ENCODE results near the gene DNM1L.

Gene DNM1L

DNA sequence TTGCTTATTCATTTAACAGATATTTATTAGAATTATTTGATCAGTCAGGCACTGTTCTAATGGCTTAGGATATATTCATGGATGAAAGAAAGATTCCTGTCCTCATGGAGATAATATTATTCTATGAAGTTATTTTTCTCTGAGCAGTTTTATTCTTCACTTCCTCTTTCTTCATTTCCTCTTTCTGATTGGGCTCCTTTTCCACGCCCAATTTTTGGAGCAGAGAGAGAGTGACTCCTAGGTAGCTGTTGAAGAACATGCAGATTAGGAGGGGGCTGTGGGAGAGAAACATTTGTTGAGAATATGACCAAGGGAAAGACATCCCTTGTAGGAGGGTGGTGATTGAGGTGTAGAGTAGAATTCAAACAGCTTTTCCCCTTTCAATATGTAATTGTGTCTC is 82.6 kb downstream of the DNM1L start:
- no peak for DNase-seq

DNA sequence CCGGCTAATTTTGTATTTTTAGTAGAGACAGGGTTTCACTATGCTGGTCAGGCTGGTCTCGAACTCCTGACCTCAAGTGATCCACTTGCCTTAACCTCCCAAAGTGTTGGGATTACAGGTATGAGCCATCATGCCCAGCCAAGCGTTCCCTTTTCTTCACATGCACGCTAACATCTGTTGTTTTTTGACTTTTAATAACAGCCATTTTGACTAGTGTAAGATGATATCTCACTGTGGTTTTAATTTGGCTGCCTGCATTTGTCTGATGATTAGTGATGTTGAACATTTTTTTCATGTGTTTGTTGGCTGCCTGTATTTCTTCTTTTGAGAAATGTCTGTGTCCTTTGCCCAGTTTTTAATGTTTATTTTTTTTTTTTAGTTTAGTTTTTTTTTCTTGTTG is 86.8 kb downstream of the DNM1L start:
- DNase-seq = peak; percentile 76

DNA sequence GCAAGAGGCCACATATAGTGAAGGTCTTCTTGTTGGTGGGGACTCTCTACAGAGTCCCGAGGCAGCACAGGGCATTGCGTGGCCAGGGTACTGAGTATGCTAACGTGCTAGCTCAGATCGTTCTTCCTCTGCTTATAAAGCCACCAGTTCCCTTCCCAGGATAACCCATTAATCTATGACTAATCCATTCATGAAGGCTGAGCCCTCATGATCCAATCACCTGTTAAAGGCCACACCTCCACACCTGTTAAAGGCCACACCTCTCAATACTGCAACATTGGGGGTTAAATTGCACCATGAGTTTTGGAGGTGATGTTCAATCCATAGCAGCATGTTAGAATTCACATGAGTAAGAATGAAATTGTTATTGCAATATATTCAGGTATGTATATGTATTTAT is 89.4 kb downstream of the DNM1L start:
- DNase-seq = no peak

- no peak for DNase-seq
Measured at GRCh38 chr12:32770141-32770540, 91.0 kb downstream of the DNM1L start.

DNA sequence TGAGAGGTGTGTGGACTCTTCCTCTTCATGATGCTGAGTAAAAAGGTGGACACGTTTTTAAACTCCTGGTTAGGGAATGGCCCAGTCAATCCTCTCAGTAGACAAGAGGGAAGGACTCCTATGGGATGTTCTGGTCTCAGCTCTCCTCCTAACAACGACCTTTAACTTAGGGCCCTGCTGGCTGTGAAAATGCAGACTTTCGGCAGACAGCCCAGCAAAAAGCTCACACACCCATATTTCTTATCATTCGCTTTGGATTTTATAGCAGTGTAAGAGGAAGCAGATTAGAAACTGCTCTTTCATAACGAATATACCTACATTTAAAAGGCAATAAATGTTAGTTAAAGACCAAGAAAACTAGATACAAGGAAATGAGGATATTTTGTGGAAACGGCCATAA is 94.6 kb downstream of the DNM1L start:
- no peak for DNase-seq

DNA sequence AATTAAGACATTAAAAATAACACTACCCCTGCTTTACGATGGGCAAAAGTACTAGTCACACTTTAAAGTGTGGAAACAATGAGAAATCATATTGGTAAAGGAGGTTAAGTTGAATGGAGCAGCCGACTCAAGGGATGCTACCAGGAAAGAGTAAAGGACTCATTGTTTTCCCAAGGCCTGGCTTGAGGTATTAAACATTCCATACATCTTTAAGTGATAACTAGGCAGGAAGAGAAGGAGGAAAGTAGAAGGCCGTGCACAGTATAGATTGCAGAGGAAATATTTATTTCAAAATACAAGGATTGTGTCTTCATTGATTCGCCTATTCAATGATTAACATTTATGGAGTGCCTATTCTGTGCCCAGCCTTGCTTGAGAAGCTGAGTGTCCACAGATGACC is 97.2 kb downstream of the DNM1L start:
- no peak for DNase-seq

DNA sequence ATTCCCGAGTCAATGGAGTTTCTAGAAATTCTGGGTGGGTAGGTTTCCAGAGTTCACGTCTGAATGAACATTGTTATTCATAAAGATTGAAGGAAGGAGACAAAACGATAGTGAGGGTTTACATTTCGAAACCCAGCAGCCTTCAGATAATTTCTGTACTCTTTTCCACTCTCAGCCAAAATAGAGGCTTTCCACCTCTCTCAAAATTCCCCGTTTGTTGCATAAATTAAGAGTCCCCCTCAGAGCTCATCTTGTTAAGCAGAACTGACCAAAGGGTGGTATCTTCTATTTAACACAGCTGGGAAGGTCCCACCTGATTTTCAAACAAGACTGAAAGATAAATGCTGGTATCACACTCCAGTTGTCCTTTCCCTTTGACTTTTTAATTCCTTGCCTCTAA is 98.1 kb downstream of the DNM1L start:
- DNase-seq = no peak

DNA sequence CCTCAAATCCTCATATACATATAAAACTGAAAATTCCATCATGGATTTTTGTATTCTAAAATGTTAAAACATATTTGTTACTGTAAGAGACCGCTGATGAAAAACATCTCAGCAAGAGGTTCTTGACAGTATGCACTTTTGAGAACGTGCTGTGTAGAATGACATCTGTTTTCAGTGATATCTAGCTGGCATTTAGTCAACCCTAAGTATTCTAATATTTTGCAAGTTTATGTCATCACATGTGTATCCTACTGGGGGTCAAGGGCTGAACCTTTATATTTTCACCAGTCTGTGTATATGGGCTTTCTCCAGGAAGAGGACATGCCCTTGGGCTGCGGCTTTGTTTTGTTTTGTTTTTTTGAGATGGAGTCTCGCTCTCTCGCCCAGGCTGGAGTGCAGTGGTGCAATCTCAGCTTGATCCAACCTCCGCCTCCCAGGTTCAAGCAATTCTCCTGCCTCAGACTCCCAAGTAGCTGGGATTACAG is 98.6 kb downstream of the DNM1L start:
- DNase-seq = no peak

DNA sequence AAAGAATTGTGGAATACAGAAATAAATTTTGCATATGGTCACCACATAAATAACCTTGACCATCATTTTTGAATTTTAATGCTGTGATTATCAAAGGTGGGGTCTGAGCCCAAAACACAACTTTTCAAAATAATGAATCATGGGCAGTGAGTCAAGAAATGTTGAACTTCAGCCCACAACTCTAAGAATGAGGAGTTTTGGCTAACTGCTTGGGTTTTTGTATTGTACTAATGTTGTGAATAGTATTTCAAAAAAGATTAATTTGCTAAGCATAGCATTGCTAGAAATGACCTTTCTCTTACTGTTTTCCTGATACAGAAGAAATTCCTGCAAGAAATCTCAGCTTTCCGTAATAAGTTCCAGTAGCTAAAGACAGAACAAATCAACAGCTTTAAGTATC is 101.0 kb downstream of the DNM1L start:
- DNase-seq = no peak

DNA sequence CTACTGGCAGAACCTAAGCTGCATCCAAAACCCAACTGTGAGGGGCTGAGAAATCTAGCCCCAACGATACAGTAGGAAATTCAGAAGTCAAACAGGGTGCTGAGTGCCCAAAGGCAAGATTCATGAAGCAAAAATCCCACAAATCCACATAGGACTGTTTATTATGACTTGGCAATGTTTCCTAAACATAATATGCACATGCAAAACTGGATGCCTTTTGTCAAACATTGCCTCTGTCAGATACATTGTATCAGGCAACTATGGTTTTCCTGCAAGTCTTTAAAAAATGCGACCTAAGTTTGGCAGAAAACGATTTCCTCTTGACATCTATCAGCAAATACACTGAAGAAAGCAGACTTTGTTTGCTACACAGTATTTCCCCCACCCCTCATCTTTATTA is 103.9 kb downstream of the DNM1L start:
- DNase-seq = no peak

GRCh38 chr12:32785557-32785956 is 106.5 kb downstream of the DNM1L start:
- DNase-seq = no peak

GRCh38 chr12:32788405-32788804 is 109.3 kb downstream of the DNM1L start:
- DNase-seq = no peak

GRCh38 chr12:32789446-32789845 is 110.3 kb downstream of the DNM1L start:
- no peak for DNase-seq

GRCh38 chr12:32789916-32790315 is 110.8 kb downstream of the DNM1L start:
- no peak for DNase-seq

GRCh38 chr12:32794281-32794680 is 115.2 kb downstream of the DNM1L start:
- DNase-seq = no peak
